ENCODE results near the gene S1PR3.
A peak's percentile ranks its signal among the peaks of the same experiment; 100 is the strongest.

S1PR3 gene

GRCh38 chr9:88993871-88994460 is 2.7 kb downstream of the S1PR3 start:
- no peak for DNase-seq

- DNase-seq = no peak
Observed at GRCh38 chr9:88994469-88995199, 3.4 kb downstream of the S1PR3 start.

GRCh38 chr9:88995200-88995577 is 3.9 kb downstream of the S1PR3 start:
- DNase-seq = no peak

- DNase-seq = no peak
Observed at GRCh38 chr9:88995627-88996026, 4.4 kb downstream of the S1PR3 start.

- DNase-seq = no peak
Observed at GRCh38 chr9:88996046-88996920, 5.0 kb downstream of the S1PR3 start.

- no peak for DNase-seq
Observed at GRCh38 chr9:88996921-88997235, 5.6 kb downstream of the S1PR3 start.

- no peak for DNase-seq
Observed at GRCh38 chr9:88997646-88998045, 6.4 kb downstream of the S1PR3 start.

- DNase-seq = no peak
Observed at GRCh38 chr9:88998503-88998902, 7.2 kb downstream of the S1PR3 start.

- DNase-seq = no peak
Observed at GRCh38 chr9:88998911-88999310, 7.6 kb downstream of the S1PR3 start.

- DNase-seq = no peak
Observed at GRCh38 chr9:89000371-89000781, 9.1 kb downstream of the S1PR3 start.

- DNase-seq = peak; percentile 87
Observed at GRCh38 chr9:89000973-89001916, 10.0 kb downstream of the S1PR3 start.

- DNase-seq = no peak
Observed at GRCh38 chr9:89001917-89002540, 10.8 kb downstream of the S1PR3 start.

- no peak for DNase-seq
Observed at GRCh38 chr9:89002987-89003386, 11.7 kb downstream of the S1PR3 start.

- no peak for DNase-seq
Observed at GRCh38 chr9:89005323-89005722, 14.1 kb downstream of the S1PR3 start.

GRCh38 chr9:89006267-89006666 is 15.0 kb downstream of the S1PR3 start:
- DNase-seq = no peak

- no peak for DNase-seq
Observed at GRCh38 chr9:89006996-89007967, 16.0 kb downstream of the S1PR3 start.

GRCh38 chr9:89008055-89008743 is 16.9 kb downstream of the S1PR3 start:
- DNase-seq = no peak

GRCh38 chr9:89008744-89009545 is 17.7 kb downstream of the S1PR3 start:
- DNase-seq = no peak

- no peak for DNase-seq
Observed at GRCh38 chr9:89009546-89009840, 18.2 kb downstream of the S1PR3 start.

GRCh38 chr9:89010056-89010455 is 18.8 kb downstream of the S1PR3 start:
- no peak for DNase-seq

Measured in left hindlimb (tissue), 1 donor.